ENCODE measurements around the gene ABCB6.

Gene ABCB6

DNA sequence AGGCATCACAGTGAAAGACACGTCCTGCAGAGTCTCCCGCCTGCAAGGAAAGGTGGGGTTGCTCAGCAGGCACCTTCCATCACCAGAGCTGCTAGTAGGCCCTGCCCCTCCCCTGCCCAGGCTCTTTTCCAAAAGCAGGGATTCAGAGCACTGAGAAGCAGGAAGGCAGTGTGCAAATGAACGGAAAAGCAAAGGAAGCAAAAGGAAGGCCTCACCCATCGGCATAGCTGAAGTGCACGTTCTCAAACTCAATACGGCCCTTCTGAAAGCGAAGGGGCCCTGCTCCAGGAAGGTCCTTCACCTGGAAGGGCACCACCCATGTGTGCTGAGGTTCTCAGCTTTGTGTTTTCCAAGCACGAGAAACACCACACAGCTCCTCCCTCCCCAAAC is 5.7 kb downstream of the ABCB6 start:
- Histone ChIP-seq H3K36me3 (ENCODE audit: control insufficient read depth in 1 of 2, insufficient read depth in 2 of 2, low read depth in 1 of 2, low read length in 2 of 2) (peaks cover 68 to 86% of the 10 kb centered on the region in 2 experiments), H3K27me3 (ENCODE audit: control insufficient read depth in 1 of 2, insufficient read depth in 1 of 2, low read length in 2 of 2) (no peaks in the 10 kb centered on the region), H3K23ac (ENCODE audit: low read length in 2 of 2) (no peak overlapping the region), H2AK5ac (ENCODE audit: low read length, severe bottlenecking) (no peak overlapping the region), H4K91ac (ENCODE audit: low read length) (no peak overlapping the region), H3K4me2 (ENCODE audit: low read length, poor library complexity, severe bottlenecking) (no peak overlapping the region), H3K9me3 (ENCODE audit: control insufficient read depth, low read length) (no peaks in the 10 kb centered on the region), H2BK12ac (ENCODE audit: low read length in 2 of 2) (no peak overlapping the region), H3K18ac (ENCODE audit: low read depth in 1 of 2, low read length in 2 of 2) (no peak overlapping the region), H3K14ac (ENCODE audit: low read length in 2 of 2) (no peak overlapping the region), H2AFZ (ENCODE audit: low read depth, low read length) (no peak overlapping the region), H3K79me1 (replicated peaks; ENCODE audit: low read length, poor library complexity, severe bottlenecking) (peaks cover 23% of the 10 kb centered on the region), H2BK15ac (ENCODE audit: low read depth, poor library complexity, severe bottlenecking) (no peak overlapping the region), H3K4me1 (ENCODE audit: control insufficient read depth, insufficient read depth, low read depth, low read length) (peaks cover 8% of the 10 kb centered on the region), H2BK120ac (ENCODE audit: low read depth, low read length) (no peak overlapping the region), H3K27ac (ENCODE audit: low read length, poor library complexity, severe bottlenecking) (no peak overlapping the region), H4K8ac (ENCODE audit: low read length) (no peak overlapping the region), H2BK5ac (ENCODE audit: low read depth, low read length, poor library complexity, severe bottlenecking) (no peak overlapping the region), H3K4me3 (ENCODE audit: insufficient read depth in 1 of 2, low read depth in 1 of 2, low read length in 2 of 2) (no peak overlapping the region), H3K9ac (ENCODE audit: low read length) (no peak overlapping the region), H3K4ac (ENCODE audit: low read depth in 1 of 2, low read length in 2 of 2) (no peak overlapping the region)
- no peak for DNase-seq
- WGBS: 96% methylated on average over 8 of the region's 8 CpGs

DNA sequence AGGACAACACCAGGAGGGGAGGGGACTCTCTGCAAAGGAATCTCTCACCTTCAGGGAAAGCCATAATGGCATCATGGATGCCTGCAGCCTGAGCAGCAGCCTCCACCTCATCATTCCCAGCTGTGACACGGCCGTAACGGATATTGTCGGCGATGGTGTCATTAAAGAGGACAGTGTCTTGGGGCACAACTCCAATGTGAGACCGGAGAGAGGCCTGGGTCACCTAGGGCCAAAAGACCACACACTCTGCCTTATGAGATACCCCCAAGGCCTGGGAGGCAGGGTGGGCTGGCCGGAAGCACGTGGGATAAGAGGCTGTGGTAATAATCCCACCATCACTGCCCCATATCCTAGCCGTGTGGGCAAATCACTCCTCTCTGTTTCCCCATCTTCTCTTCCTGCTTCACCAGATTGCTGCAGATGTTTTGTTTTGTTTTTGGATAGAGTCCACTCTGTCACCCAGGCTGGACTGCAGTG is 7.8 kb downstream of the ABCB6 start:
- Histone ChIP-seq H3K23ac (ENCODE audit: low read length in 2 of 2) (no peak overlapping the region), H3K4me1 (ENCODE audit: control insufficient read depth, insufficient read depth, low read depth, low read length) (peaks cover 14% of the 10 kb centered on the region), H3K9me3 (ENCODE audit: control insufficient read depth, low read length) (no peaks in the 10 kb centered on the region), H2BK120ac (ENCODE audit: low read depth, low read length) (no peak overlapping the region), H3K18ac (ENCODE audit: low read depth in 1 of 2, low read length in 2 of 2) (no peak overlapping the region), H3K9ac (ENCODE audit: low read length) (no peak overlapping the region), H3K79me1 (replicated peaks; ENCODE audit: low read length, poor library complexity, severe bottlenecking) (peaks cover 16% of the 10 kb centered on the region), H4K91ac (ENCODE audit: low read length) (no peak overlapping the region), H3K4me3 (ENCODE audit: insufficient read depth in 1 of 2, low read depth in 1 of 2, low read length in 2 of 2) (no peak overlapping the region), H3K36me3 (ENCODE audit: control insufficient read depth in 1 of 2, insufficient read depth in 2 of 2, low read depth in 1 of 2, low read length in 2 of 2) (peaks cover 61 to 78% of the 10 kb centered on the region in 2 experiments), H2BK5ac (ENCODE audit: low read depth, low read length, poor library complexity, severe bottlenecking) (no peak overlapping the region), H2AK5ac (ENCODE audit: low read length, severe bottlenecking) (no peak overlapping the region), H3K4me2 (ENCODE audit: low read length, poor library complexity, severe bottlenecking) (no peak overlapping the region), H2BK12ac (ENCODE audit: low read length in 2 of 2) (no peak overlapping the region), H3K27ac (ENCODE audit: low read length, poor library complexity, severe bottlenecking) (no peak overlapping the region), H3K27me3 (ENCODE audit: control insufficient read depth in 1 of 2, insufficient read depth in 1 of 2, low read length in 2 of 2) (no peaks in the 10 kb centered on the region), H4K8ac (ENCODE audit: low read length) (no peak overlapping the region), H2AFZ (ENCODE audit: low read depth, low read length) (no peak overlapping the region), H3K14ac (ENCODE audit: low read length in 2 of 2) (no peak overlapping the region), H3K4ac (ENCODE audit: low read depth in 1 of 2, low read length in 2 of 2) (no peak overlapping the region), H2BK15ac (ENCODE audit: low read depth, poor library complexity, severe bottlenecking) (no peak overlapping the region)
- WGBS: 98% methylated on average over 8 of the region's 9 CpGs
- no peak for DNase-seq

DNA sequence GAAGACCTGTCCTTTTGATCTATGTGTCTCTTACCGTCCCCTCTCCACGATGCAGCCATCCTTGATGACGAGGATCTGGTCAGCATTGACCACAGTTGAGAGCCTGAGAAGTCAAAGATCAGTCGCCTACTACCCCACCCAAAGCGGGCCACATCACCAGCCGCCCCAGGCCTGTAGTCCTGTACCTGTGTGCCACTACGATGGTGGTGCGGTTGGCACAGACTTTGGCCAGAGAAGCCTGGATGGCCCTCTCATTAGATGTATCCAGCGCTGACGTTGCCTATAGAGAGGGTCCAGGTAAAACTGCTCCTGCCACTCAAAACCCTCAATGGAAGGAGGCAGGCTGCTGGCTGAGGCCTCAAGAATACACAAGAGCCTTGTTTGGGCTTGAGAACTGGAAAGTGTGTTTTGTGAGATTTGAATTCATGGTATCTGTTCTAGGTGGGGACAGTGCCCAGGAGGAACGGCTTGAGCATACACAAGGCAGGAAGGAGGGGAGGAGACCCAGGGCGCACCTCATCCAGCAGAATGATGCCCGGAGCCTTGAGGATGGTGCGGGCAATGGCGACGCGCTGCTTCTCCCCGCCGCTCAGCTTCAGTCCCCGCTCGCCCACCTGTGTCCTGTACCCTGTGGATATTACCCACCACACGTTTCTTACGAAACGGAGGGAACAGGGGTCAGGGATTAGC is 8.4 kb downstream of the ABCB6 start:
- no peak overlapping the region for H3K4me2 ChIP-seq (ENCODE audit: low read length, poor library complexity, severe bottlenecking)
- no peak overlapping the region for H3K4ac ChIP-seq (ENCODE audit: low read depth in 1 of 2, low read length in 2 of 2)
- H3K23ac ChIP-seq (ENCODE audit: low read length in 2 of 2): no peak overlapping the region
- no peak overlapping the region for H2AK5ac ChIP-seq (ENCODE audit: low read length, severe bottlenecking)
- no peaks in the 10 kb centered on the region for H3K27me3 ChIP-seq (ENCODE audit: control insufficient read depth in 1 of 2, insufficient read depth in 1 of 2, low read length in 2 of 2)
- peaks cover 59 to 72% of the 10 kb centered on the region in 2 experiments for H3K36me3 ChIP-seq (ENCODE audit: control insufficient read depth in 1 of 2, insufficient read depth in 2 of 2, low read depth in 1 of 2, low read length in 2 of 2)
- no peak overlapping the region for H4K91ac ChIP-seq (ENCODE audit: low read length)
- H2AFZ ChIP-seq (ENCODE audit: low read depth, low read length): no peak overlapping the region
- no peak overlapping the region for H2BK12ac ChIP-seq (ENCODE audit: low read length in 2 of 2)
- H3K79me1 ChIP-seq (replicated peaks; ENCODE audit: low read length, poor library complexity, severe bottlenecking): peaks cover 15% of the 10 kb centered on the region
- no peaks in the 10 kb centered on the region for H3K9me3 ChIP-seq (ENCODE audit: control insufficient read depth, low read length)
- H2BK5ac ChIP-seq (ENCODE audit: low read depth, low read length, poor library complexity, severe bottlenecking): no peak overlapping the region
- H4K8ac ChIP-seq (ENCODE audit: low read length): no peak overlapping the region
- no peak overlapping the region for H2BK15ac ChIP-seq (ENCODE audit: low read depth, poor library complexity, severe bottlenecking)
- H3K4me1 ChIP-seq (ENCODE audit: control insufficient read depth, insufficient read depth, low read depth, low read length): peaks cover 14% of the 10 kb centered on the region
- no peak overlapping the region for H3K9ac ChIP-seq (ENCODE audit: low read length)
- no peak for DNase-seq
- WGBS: 97% methylated on average over 24 of the region's 24 CpGs
- H3K14ac ChIP-seq (ENCODE audit: low read length in 2 of 2): no peak overlapping the region
- H2BK120ac ChIP-seq (ENCODE audit: low read depth, low read length): no peak overlapping the region
- no peak overlapping the region for H3K18ac ChIP-seq (ENCODE audit: low read depth in 1 of 2, low read length in 2 of 2)
- H3K4me3 ChIP-seq (ENCODE audit: insufficient read depth in 1 of 2, low read depth in 1 of 2, low read length in 2 of 2): no peak overlapping the region
- H3K27ac ChIP-seq (ENCODE audit: low read length, poor library complexity, severe bottlenecking): no peak overlapping the region

GRCh38 chr2:219209236-219210195 is 9.2 kb downstream of the ABCB6 start:
- Histone ChIP-seq H3K36me3 (ENCODE audit: control insufficient read depth in 1 of 2, insufficient read depth in 2 of 2, low read depth in 1 of 2, low read length in 2 of 2) (peaks cover 54 to 64% of the 10 kb centered on the region in 2 experiments), H3K23ac (ENCODE audit: low read length in 2 of 2) (no peak overlapping the region), H3K9ac (ENCODE audit: low read length) (no peak overlapping the region), H3K79me1 (replicated peaks; ENCODE audit: low read length, poor library complexity, severe bottlenecking) (peaks cover 12% of the 10 kb centered on the region), H2AFZ (ENCODE audit: low read depth, low read length) (no peak overlapping the region), H2BK5ac (ENCODE audit: low read depth, low read length, poor library complexity, severe bottlenecking) (no peak overlapping the region), H3K4me1 (ENCODE audit: control insufficient read depth, insufficient read depth, low read depth, low read length) (peaks cover 14% of the 10 kb centered on the region), H2BK15ac (ENCODE audit: low read depth, poor library complexity, severe bottlenecking) (no peak overlapping the region), H3K27ac (ENCODE audit: low read length, poor library complexity, severe bottlenecking) (no peak overlapping the region), H3K4ac (ENCODE audit: low read depth in 1 of 2, low read length in 2 of 2) (peak overlapping the region in 1 of 2 experiments; percentile 73), H2AK5ac (ENCODE audit: low read length, severe bottlenecking) (no peak overlapping the region), H3K14ac (ENCODE audit: low read length in 2 of 2) (no peak overlapping the region), H3K4me2 (ENCODE audit: low read length, poor library complexity, severe bottlenecking) (no peak overlapping the region), H4K91ac (ENCODE audit: low read length) (no peak overlapping the region), H3K18ac (ENCODE audit: low read depth in 1 of 2, low read length in 2 of 2) (no peak overlapping the region), H3K4me3 (ENCODE audit: insufficient read depth in 1 of 2, low read depth in 1 of 2, low read length in 2 of 2) (no peak overlapping the region), H2BK120ac (ENCODE audit: low read depth, low read length) (no peak overlapping the region), H3K9me3 (ENCODE audit: control insufficient read depth, low read length) (no peaks in the 10 kb centered on the region), H4K8ac (ENCODE audit: low read length) (no peak overlapping the region), H2BK12ac (ENCODE audit: low read length in 2 of 2) (peak overlapping the region in 1 of 2 experiments; percentile 11), H3K27me3 (ENCODE audit: control insufficient read depth in 1 of 2, insufficient read depth in 1 of 2, low read length in 2 of 2) (no peaks in the 10 kb centered on the region)
- DNase-seq: no peak
- 95% methylated on average over 16 of the region's 18 CpGs for WGBS

Data from mesenchymal stem cell (in vitro differentiated cells and primary cell).